ENCODE measurements around the gene ISLR.

The ISLR gene

DNA sequence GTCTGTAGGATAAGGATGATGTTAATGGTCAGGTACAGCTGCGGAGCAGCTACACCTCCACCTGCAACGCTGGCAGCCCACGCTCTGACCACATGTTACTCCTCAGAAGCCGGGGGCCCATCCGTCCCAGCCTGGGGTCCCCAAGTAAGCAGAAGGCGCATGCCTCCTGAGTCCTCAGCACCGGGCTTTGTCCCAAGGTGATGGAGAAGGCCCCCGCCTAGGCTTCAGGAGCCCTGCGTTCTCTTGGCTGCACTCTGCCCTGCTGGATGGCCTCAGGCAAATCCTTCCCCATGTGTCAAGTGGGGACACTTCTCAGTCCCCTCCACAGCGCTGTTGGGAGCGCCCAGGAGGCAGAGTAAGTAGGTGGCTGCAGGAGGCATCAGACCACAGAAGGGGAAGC is 14.7 kb downstream of the ISLR start:
- FAIRE-seq: no peak
- no peak for DNase-seq (ENCODE audit: insufficient read length, low spot score)
- no peak for TF ChIP-seq CTCF (IDR thresholded peaks at IDR 0.05; ENCODE audit: insufficient read depth, missing control alignments)

GRCh38 chr15:74191798-74192197 is 18.3 kb downstream of the ISLR start:
- FAIRE-seq (no peak), DNase-seq (ENCODE audit: insufficient read length, low spot score) (no peak)
- no peak for TF ChIP-seq CTCF (IDR thresholded peaks at IDR 0.05; ENCODE audit: insufficient read depth, missing control alignments)

DNA sequence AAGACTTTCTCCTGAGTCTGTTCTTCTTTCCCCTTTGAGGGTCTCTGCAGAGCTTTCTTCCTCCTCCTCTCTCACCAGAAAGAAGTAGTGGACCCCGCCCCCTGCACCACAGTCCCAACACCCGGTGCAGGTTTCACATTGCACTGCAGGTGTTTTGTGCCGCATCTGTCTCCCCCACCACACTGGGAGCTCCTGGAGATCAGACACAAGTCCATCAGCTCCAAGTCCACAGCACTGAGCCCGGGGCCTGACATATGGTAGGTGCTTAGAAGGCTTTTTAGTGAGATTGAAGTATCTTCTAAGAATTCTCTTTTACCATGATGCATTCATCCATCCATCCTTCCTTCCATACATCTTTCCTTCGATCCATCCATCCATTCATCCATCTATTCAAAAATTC is 19.2 kb downstream of the ISLR start:
- FAIRE-seq: no peak
- no peak for TF ChIP-seq CTCF (IDR thresholded peaks at IDR 0.05; ENCODE audit: insufficient read depth, missing control alignments)
- DNase-seq (ENCODE audit: insufficient read length, low spot score): no peak

DNA sequence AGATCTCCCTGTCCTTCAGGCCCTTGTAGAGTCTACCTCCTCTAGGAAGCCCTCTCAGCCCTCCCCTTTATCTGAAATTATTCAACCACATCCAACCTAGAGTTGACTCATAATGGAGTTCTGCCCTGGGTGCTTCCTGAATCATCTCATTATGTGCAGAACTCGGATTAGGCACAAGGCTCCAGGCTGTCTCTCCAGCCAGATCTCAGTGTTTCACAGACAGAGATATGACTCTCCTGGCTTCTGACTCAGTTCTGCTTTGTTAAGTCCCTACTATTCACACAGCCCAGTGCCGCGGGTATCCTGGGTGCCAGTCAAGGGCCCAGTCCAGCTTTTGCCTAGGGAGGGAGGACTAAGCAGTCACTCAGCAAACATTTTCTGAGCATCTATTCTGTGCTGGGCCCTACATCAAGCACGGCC is 19.8 kb downstream of the ISLR start:
- no peak for TF ChIP-seq CTCF (IDR thresholded peaks at IDR 0.05; ENCODE audit: insufficient read depth, missing control alignments)
- FAIRE-seq (no peak), DNase-seq (ENCODE audit: insufficient read length, low spot score) (no peak)

GRCh38 chr15:74193905-74194304 is 20.4 kb downstream of the ISLR start:
- FAIRE-seq (no peak), DNase-seq (ENCODE audit: insufficient read length, low spot score) (no peak)
- no peak for TF ChIP-seq CTCF (IDR thresholded peaks at IDR 0.05; ENCODE audit: insufficient read depth, missing control alignments)

GRCh38 chr15:74194572-74195559 is 21.4 kb downstream of the ISLR start:
- no peak for DNase-seq (ENCODE audit: insufficient read length, low spot score)
- FAIRE-seq: no peak
- TF ChIP-seq CTCF (IDR thresholded peaks at IDR 0.05; ENCODE audit: insufficient read depth, missing control alignments): no peak

- FAIRE-seq: no peak
- DNase-seq (ENCODE audit: insufficient read length, low spot score): no peak
- TF ChIP-seq CTCF (IDR thresholded peaks at IDR 0.05; ENCODE audit: insufficient read depth, missing control alignments): no peak
Measured at GRCh38 chr15:74196175-74196574, 22.7 kb downstream of the ISLR start.
